Pancreas (tissue), 10 donors: ENCODE data around the gene FAM20C. TPM values are rescaled to one million over a fixed set of nuclear protein-coding genes. Genes with fewer than 3 reads are reported as not detected.

ENCODE experiments used
- ATAC-seq, 4 donors: fragments of 200-7000 bp; cut with Tn5 transposase; one replicate each; pipeline versions ENCODE4 v1.8.0 to v1.9.1; 2020; ENCODE audit warnings: mild to moderate bottlenecking in 4 of 4, moderate library complexity in 4 of 4
- DNase-seq, 6 donors: peaks; one replicate each; pipeline ENCODE4 v3.0.0-alpha.2; 2020
- FAIRE-seq: peaks from 2 replicates; lab custom pipeline; 2012; peaks lifted over from hg19 to GRCh38; lab: Jason Lieb, UNC
- H3K27ac ChIP-seq, 4 donors: fragments of 200-600 bp; sonication (generic); 1 replicate in 3 of 4; 2 replicates in 1 of 4; pipeline versions ENCODE4 v1.5.0 to v1.8.0; 2020
- H3K27me3 ChIP-seq, 4 donors: fragments of 200-600 bp; one replicate each; pipeline ENCODE4 v1.8.0; 2021
- H3K36me3 ChIP-seq, 3 donors: fragments of 200-600 bp; sonication (generic) in 1 of 3; one replicate each; pipeline versions ENCODE4 v1.5.0 to v1.8.0; 2020 to 2021
- H3K4me1 ChIP-seq, 3 donors: fragments of 200-600 bp; one replicate each; pipeline ENCODE4 v1.8.0; 2021
- H3K4me3 ChIP-seq, 4 donors: fragments of 200-600 bp; sonication (generic) in 2 of 4; one replicate each; pipeline versions ENCODE4 v1.5.0 to v1.8.0; 2020 to 2021
- H3K9me3 ChIP-seq, 4 donors: fragments of 200-600 bp; one replicate each; pipeline ENCODE4 v1.8.0; 2021
- CTCF ChIP-seq, 4 donors: fragments of 200-600 bp; sonication (generic) in 3 of 4; IDR thresholded peaks; one replicate each; pipeline versions ENCODE4 v1.5.0 to v1.8.0; 2021; ENCODE audit warnings: antibody characterized with exemption in 4 of 4
- WGBS, 2 donors: extraction: QIAGEN DNeasy Blood & Tissue Kit; methylation state at CpG; one replicate each; pipeline ENCODE4 v1.1.7; 2013; 5-methylcytosine and 5-hydroxymethylcytosine counted together
- intact Hi-C, 3 donors: fragments of 100-400 bp; cut with DNase I; formaldehyde crosslinking; loops; one replicate each; pipeline versions ENCODE4 v1.11.1 to v1.14.2; 2022
- polyA plus RNA-seq, 2 donors: library from polyadenylated mRNA; stranded (reverse); fragments of 200-250 nt; gene quantifications; one replicate each; pipeline ENCODE4 v1.2.3, GENCODE V29; 2013
- total RNA-seq, 6 donors: library from RNA; stranded (reverse); fragmentation: NEBNext Ultra II Directional in 4 of 6; extraction: Animal tissue kit (Norgen Biotek cat#: 25700) in 4 of 6; gene quantifications; one replicate each; pipeline versions ENCODE4 v1.2.1 to v1.2.4, GENCODE V29; 2021 to 2023
- donor health status: healthy with polysubstance abuse.
- donor health status: DM: no; HTN: no; CAD: no; lungs with moderate emphysema.
- donor health status: DM: no; HTN: no; CAD: no.
- donor health status: control.
- donor health status: control.
- donor health status: Bipolar disorder and iron deficiency.
- donor health status: DM: yes; HTN: yes; CAD: no.
- donor health status: DM: no; HTN: no; CAD: no.
- donor health status: DM: no; HTN: no; CAD: no.
- donor health status: DM: yes; HTN: yes; CAD: no.

The FAM20C gene
- total and polyA plus RNA-seq, 8 donors, result 8.9 to 43.1 (median 13.4) TPM

- WGBS, 2 donors, result 82 to 88% methylated on average over 28 to 29 of the region's 29 CpGs
- FAIRE-seq (no peak), ATAC-seq (no peak), DNase-seq (peak in 2 of 6 donors; percentile 11 to 60)
- Histone ChIP-seq H3K27ac (no peak overlapping the region), H3K4me3 (no peak overlapping the region), H3K27me3 (no peaks in the 10 kb centered on the region), H3K36me3 (no peaks in the 10 kb centered on the region), H3K4me1 (no peaks in the 10 kb centered on the region), H3K9me3 (no peaks in the 10 kb centered on the region)
- intact Hi-C loops, result no loop called here
- TF ChIP-seq CTCF (IDR thresholded peaks at IDR 0.05), result no peak
These were observed 19.0 kb upstream of the FAM20C start for GRCh38 chr7:173209-173918.

DNA sequence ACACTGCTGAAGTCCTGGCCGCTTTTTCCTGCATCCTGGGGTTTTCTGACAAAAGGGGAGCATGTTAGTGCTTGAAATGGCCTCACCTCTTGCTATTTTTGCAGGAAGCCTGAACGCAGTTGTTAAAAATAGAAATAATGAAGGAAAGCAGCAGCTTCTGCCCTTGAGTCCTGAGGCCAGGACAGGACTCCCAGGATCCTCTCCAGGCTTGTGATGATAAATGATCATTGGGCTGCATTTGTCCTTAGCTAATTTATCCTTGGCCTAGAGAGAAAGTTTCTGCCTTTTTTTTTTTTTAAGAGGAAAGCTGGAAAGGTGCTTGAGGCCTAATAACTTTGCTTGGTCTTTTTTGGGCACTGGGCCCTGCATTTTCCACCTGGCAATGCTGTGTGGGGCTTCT lies 17.7 kb upstream of the FAM20C start:
- H3K4me1 ChIP-seq, result no peaks in the 10 kb centered on the region
- H3K4me3 ChIP-seq, result no peak overlapping the region
- TF ChIP-seq CTCF (IDR thresholded peaks at IDR 0.05), result no peak
- FAIRE-seq, result no peak
- intact Hi-C loops, result no loop called here
- H3K27me3 ChIP-seq, result no peaks in the 10 kb centered on the region
- ATAC-seq, result no peak
- H3K27ac ChIP-seq, result no peak overlapping the region
- WGBS, 2 donors, result 71 to 87% methylated on average over 2 of the region's 2 CpGs
- DNase-seq, result no peak
- H3K36me3 ChIP-seq, result no peaks in the 10 kb centered on the region
- no peaks in the 10 kb centered on the region for H3K9me3 ChIP-seq

- no peaks in the 10 kb centered on the region for H3K36me3 ChIP-seq
- H3K27ac ChIP-seq, result no peak overlapping the region
- intact Hi-C loops, result no loop called here
- no peak for ATAC-seq
- no peaks in the 10 kb centered on the region for H3K27me3 ChIP-seq
- TF ChIP-seq CTCF (IDR thresholded peaks at IDR 0.05), result no peak
- 85 to 91% methylated on average over 11 of the region's 11 CpGs for WGBS, 2 donors
- no peaks in the 10 kb centered on the region for H3K9me3 ChIP-seq
- no peak for FAIRE-seq
- DNase-seq, result no peak
- no peaks in the 10 kb centered on the region for H3K4me1 ChIP-seq
- no peak overlapping the region for H3K4me3 ChIP-seq
These were observed 16.4 kb upstream of the FAM20C start for GRCh38 chr7:175955-176354.

DNA sequence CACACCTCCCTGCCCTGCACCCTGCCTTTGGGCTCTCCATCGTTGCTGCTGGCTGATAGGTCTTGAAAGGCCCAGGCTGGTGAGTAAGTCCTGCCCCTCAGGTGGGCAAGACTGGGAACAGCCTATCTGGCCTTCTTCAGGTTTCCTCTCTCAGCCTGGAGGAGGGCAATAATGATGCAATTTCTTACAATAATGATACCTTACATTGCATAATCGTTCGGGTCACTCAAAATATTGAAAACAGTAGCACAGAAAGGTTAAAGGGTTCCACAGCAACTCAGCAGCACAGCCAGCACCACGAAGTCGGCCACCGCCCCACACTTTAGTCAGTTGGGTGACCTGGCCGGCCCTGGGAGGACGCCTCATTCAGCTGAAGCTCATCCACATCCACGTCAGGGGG lies 16.0 kb upstream of the FAM20C start:
- no peaks in the 10 kb centered on the region for H3K4me1 ChIP-seq
- no peak for FAIRE-seq
- intact Hi-C loops, result no loop called here
- WGBS, 2 donors, result 72 to 75% methylated on average over 9 of the region's 9 CpGs
- no peaks in the 10 kb centered on the region for H3K27me3 ChIP-seq
- no peaks in the 10 kb centered on the region for H3K36me3 ChIP-seq
- ATAC-seq, result no peak
- no peak for TF ChIP-seq CTCF (IDR thresholded peaks at IDR 0.05)
- H3K9me3 ChIP-seq, result no peaks in the 10 kb centered on the region
- no peak overlapping the region for H3K4me3 ChIP-seq
- peak in 1 of 6 donors; percentile 5 for DNase-seq
- H3K27ac ChIP-seq, result no peak overlapping the region

GRCh38 chr7:176786-177459 lies 15.4 kb upstream of the FAM20C start:
- no peak for ATAC-seq
- Histone ChIP-seq H3K36me3 (no peaks in the 10 kb centered on the region), H3K9me3 (no peaks in the 10 kb centered on the region), H3K4me1 (no peaks in the 10 kb centered on the region), H3K4me3 (no peak overlapping the region), H3K27me3 (no peaks in the 10 kb centered on the region), H3K27ac (no peak overlapping the region)
- no peak for TF ChIP-seq CTCF (IDR thresholded peaks at IDR 0.05)
- DNase-seq, result peak in 1 of 6 donors; percentile 8
- 79 to 94% methylated on average over 21 of the region's 21 CpGs for WGBS, 2 donors
- no peak for FAIRE-seq
- intact Hi-C loops, result no loop called here
